ENCODE results near the gene OTC. TPM values are rescaled to one million over a fixed set of nuclear protein-coding genes. Genes with fewer than 3 reads are reported as not detected.

OTC gene
- total and polyA plus RNA-seq, 2 donors (not counting 1 experiment from before 2014, with no cell fraction given): not detected

- Histone ChIP-seq H3K9me3 (ENCODE audit: control extremely low read depth in 1 of 3, control insufficient read depth in 2 of 3, insufficient read depth in 1 of 3, low read length in 2 of 3) (no peaks in the 10 kb centered on the region), H3K79me2 (ENCODE audit: control insufficient read depth, insufficient read depth, low read length) (no peaks in the 10 kb centered on the region), H4K20me1 (ENCODE audit: control insufficient read depth, insufficient read depth, low read length, poor library complexity, severe bottlenecking) (no peaks in the 10 kb centered on the region), H3K27ac (ENCODE audit: low read length in 2 of 2) (no peak overlapping the region), H3K36me3 (replicated peaks in 1 of 2; ENCODE audit: control extremely low read depth in 1 of 2, control insufficient read depth in 1 of 2, extremely low read depth in 1 of 2, insufficient read depth in 2 of 2, low read length in 1 of 2) (no peaks in the 10 kb centered on the region), H3K4me1 (ENCODE audit: control insufficient read depth in 2 of 2, insufficient read depth in 2 of 2, low read length in 2 of 2) (peaks cover 0 to 5% of the 10 kb centered on the region in 2 donors), H3K27me3 (replicated peaks in 1 of 4; ENCODE audit: control extremely low read depth in 1 of 4, control insufficient read depth in 3 of 4, insufficient read depth in 4 of 4, low read length in 3 of 4) (peaks cover 0 to 4% (median under 1%) of the 10 kb centered on the region in 4 experiments), H3K4me2 (replicated peaks; ENCODE audit: low read depth, low read length, poor library complexity, severe bottlenecking) (no peak overlapping the region), H2AFZ (ENCODE audit: insufficient read depth, low read depth, low read length, poor library complexity, severe bottlenecking) (no peak overlapping the region), H3K4me3 (ENCODE audit: control extremely low read depth in 1 of 5, extremely low read depth in 1 of 5, insufficient read depth in 1 of 5, low read depth in 2 of 5, low read length in 4 of 5) (no peak overlapping the region), H3K9ac (ENCODE audit: low read length) (no peak overlapping the region)
- POLR2A ChIA-PET: no interaction called here
- no peak for TF ChIP-seq EZH2 (IDR thresholded peaks at IDR 0.05; ENCODE audit: borderline replicate concordance, insufficient read depth, low read depth, low read length, poor library complexity, severe bottlenecking)
- TF ChIP-seq, protein P1, sequence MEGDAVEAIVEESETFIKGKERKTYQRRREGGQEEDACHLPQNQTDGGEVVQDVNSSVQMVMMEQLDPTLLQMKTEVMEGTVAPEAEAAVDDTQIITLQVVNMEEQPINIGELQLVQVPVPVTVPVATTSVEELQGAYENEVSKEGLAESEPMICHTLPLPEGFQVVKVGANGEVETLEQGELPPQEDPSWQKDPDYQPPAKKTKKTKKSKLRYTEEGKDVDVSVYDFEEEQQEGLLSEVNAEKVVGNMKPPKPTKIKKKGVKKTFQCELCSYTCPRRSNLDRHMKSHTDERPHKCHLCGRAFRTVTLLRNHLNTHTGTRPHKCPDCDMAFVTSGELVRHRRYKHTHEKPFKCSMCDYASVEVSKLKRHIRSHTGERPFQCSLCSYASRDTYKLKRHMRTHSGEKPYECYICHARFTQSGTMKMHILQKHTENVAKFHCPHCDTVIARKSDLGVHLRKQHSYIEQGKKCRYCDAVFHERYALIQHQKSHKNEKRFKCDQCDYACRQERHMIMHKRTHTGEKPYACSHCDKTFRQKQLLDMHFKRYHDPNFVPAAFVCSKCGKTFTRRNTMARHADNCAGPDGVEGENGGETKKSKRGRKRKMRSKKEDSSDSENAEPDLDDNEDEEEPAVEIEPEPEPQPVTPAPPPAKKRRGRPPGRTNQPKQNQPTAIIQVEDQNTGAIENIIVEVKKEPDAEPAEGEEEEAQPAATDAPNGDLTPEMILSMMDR (IDR thresholded peaks at IDR 0.05): no peak
- Mint-ChIP-seq H3K27me3 (peaks cover 7% of the 10 kb centered on the region), H3K4me1 (peaks cover 5% of the 10 kb centered on the region), H3K4me3 (no peak overlapping the region), H3K27ac (no peak overlapping the region), H3K9me3 (ENCODE audit: insufficient read depth) (no peaks in the 10 kb centered on the region)
- intact Hi-C loops (cut with micrococcal nuclease): no loop called here
- CTCF ChIA-PET: no interaction called here
- ATAC-seq (ENCODE audit: low read depth): no peak
- DNase-seq: no peak
- whole genome bisulfite sequencing (ENCODE audit: insufficient coverage): no CpG with 5 or more reads among the region's 3 CpGs
Measured at GRCh38 chrX:38341442-38341841, 11.0 kb upstream of the OTC start.

DNA sequence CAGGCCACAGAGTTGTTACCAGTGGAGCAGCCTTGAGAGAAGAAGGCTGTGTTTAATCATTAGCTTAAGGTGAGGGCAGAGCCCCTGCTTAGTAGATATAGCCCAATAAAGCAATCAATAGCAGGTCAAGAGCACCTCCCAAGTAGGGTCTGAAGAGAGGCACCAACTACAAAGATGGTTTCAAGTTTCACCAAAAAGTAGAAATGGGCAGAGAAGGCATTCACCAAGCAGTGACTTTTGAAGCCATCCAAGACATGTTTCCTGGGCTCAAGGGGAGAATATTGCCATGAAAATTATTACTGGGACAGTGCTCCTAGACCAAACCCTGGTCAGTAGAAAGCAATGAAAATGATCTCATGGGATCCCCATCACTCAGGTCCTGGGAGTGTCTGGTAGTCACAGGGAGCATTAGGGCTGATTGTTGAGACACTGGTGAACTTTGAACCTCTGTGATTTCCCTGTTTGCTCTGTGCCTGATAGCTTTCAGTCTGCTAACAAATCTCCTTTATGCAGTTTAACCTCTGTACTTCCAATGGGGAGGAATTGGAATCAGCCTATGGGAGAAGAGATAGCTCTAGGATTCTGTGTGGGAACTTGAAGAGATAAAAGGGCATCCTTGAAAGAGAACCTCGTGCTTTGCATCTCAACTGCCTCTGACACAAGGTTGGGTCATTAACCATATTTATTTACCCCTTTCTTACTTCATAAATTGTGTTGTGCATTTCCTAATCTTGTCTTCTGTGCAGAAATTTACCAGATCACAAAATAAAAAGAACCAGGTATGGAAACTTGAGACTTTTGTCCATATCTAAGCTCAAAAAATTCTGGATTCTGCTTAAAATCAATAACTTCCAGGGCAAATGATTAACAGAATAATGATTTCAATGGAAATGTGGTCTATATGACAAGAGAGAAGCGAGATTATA, 9.3 kb upstream of the OTC start:
- ATAC-seq (ENCODE audit: low read depth) (no peak), DNase-seq (no peak)
- Mint-ChIP-seq H3K9me3 (ENCODE audit: insufficient read depth) (no peaks in the 10 kb centered on the region), H3K4me1 (no peaks in the 10 kb centered on the region), H3K27ac (no peak overlapping the region), H3K4me3 (no peak overlapping the region), H3K27me3 (peaks cover 10% of the 10 kb centered on the region)
- Histone ChIP-seq H3K27me3 (replicated peaks in 1 of 4; ENCODE audit: control extremely low read depth in 1 of 4, control insufficient read depth in 3 of 4, insufficient read depth in 4 of 4, low read length in 3 of 4) (peaks cover 0 to 4% (median under 1%) of the 10 kb centered on the region in 4 experiments), H3K79me2 (ENCODE audit: control insufficient read depth, insufficient read depth, low read length) (no peaks in the 10 kb centered on the region), H3K4me3 (ENCODE audit: control extremely low read depth in 1 of 5, extremely low read depth in 1 of 5, insufficient read depth in 1 of 5, low read depth in 2 of 5, low read length in 4 of 5) (no peak overlapping the region), H3K4me2 (replicated peaks; ENCODE audit: low read depth, low read length, poor library complexity, severe bottlenecking) (no peak overlapping the region), H2AFZ (ENCODE audit: insufficient read depth, low read depth, low read length, poor library complexity, severe bottlenecking) (no peak overlapping the region), H3K9ac (ENCODE audit: low read length) (no peak overlapping the region), H3K9me3 (ENCODE audit: control extremely low read depth in 1 of 3, control insufficient read depth in 2 of 3, insufficient read depth in 1 of 3, low read length in 2 of 3) (no peaks in the 10 kb centered on the region), H3K27ac (ENCODE audit: low read length in 2 of 2) (no peak overlapping the region), H3K4me1 (ENCODE audit: control insufficient read depth in 2 of 2, insufficient read depth in 2 of 2, low read length in 2 of 2) (no peaks in the 10 kb centered on the region), H3K36me3 (replicated peaks in 1 of 2; ENCODE audit: control extremely low read depth in 1 of 2, control insufficient read depth in 1 of 2, extremely low read depth in 1 of 2, insufficient read depth in 2 of 2, low read length in 1 of 2) (no peaks in the 10 kb centered on the region), H4K20me1 (ENCODE audit: control insufficient read depth, insufficient read depth, low read length, poor library complexity, severe bottlenecking) (no peaks in the 10 kb centered on the region)
- no CpG with 5 or more reads among the region's 2 CpGs for WGBS (ENCODE audit: insufficient coverage)
- TF ChIP-seq EZH2 (IDR thresholded peaks at IDR 0.05; ENCODE audit: borderline replicate concordance, insufficient read depth, low read depth, low read length, poor library complexity, severe bottlenecking): no peak
- TF ChIP-seq, protein P1 (IDR thresholded peaks at IDR 0.05): no peak
- intact Hi-C loops (cut with micrococcal nuclease): no loop called here
- CTCF ChIA-PET: no interaction called here
- POLR2A ChIA-PET: no interaction called here

Data from B cell (primary cell).